HepG2 (cell line): ENCODE data around the gene RNASE8. TPM values are rescaled to one million over a fixed set of nuclear protein-coding genes. Genes with fewer than 3 reads are reported as not detected.

Experiments used
- CBX1 ChIP-seq: IDR thresholded peaks from one replicate; pipeline ENCODE4 v1.6.1; 2016; ENCODE audit warnings: antibody characterized with exemption, low read depth
- CBX5 ChIP-seq: sonication (generic); formaldehyde crosslinking; IDR thresholded peaks from 2 replicates; pipeline ENCODE4 v1.4.0; 2020; ENCODE audit warnings: missing genetic modification reagents, borderline replicate concordance
- CREB3 ChIP-seq: sonication (generic); formaldehyde crosslinking; IDR thresholded peaks from 2 replicates; pipeline ENCODE4 v1.5.0; 2020; ENCODE audit warnings: missing genetic modification reagents
- EED ChIP-seq: sonication (generic); formaldehyde crosslinking; IDR thresholded peaks from 2 replicates; pipeline ENCODE4 v1.5.0; 2020; ENCODE audit warnings: mild to moderate bottlenecking, missing genetic modification reagents
- HNF4A ChIP-seq: sonication (generic); formaldehyde crosslinking; IDR thresholded peaks from 2 replicates; pipeline ENCODE4 v1.4.0; 2020; ENCODE audit warnings: missing genetic modification reagents
- IKZF4 ChIP-seq: sonication (generic); formaldehyde crosslinking; IDR thresholded peaks from 2 replicates; pipeline ENCODE4 v1.5.1; 2020; ENCODE audit warnings: borderline replicate concordance, mild to moderate bottlenecking, low read depth, missing genetic modification reagents; ENCODE audit errors: not compliant biosample characterization
- KAT8 ChIP-seq: IDR thresholded peaks from 2 replicates; pipeline ENCODE4 v1.6.1; 2016; ENCODE audit warnings: missing genetic modification reagents, missing compliant biosample characterization
- KDM4B ChIP-seq: sonication (generic); formaldehyde crosslinking; IDR thresholded peaks from 2 replicates; pipeline ENCODE4 v1.4.0; 2020; ENCODE audit warnings: missing genetic modification reagents
- MBNL3 ChIP-seq: fragments of 250-450 bp; sonication (Bioruptor Pico); conservative IDR thresholded peaks from 2 replicates; pipeline ENCODE4 v1.8.0; 2022; ENCODE audit warnings: mild to moderate bottlenecking, inconsistent platforms
- MED8 ChIP-seq: sonication (generic); formaldehyde crosslinking; IDR thresholded peaks from 2 replicates; pipeline ENCODE4 v1.8.1; 2023; ENCODE audit warnings: mild to moderate bottlenecking, missing genetic modification reagents; ENCODE audit not compliant: insufficient replicate concordance
- PHB2 ChIP-seq: fragments of 450-650 bp; IDR thresholded peaks from 2 replicates; pipeline ENCODE4 v1.6.1; 2018; ENCODE audit not compliant: partially characterized antibody
- PRPF4 ChIP-seq: fragments of 200-400 bp; formaldehyde crosslinking; IDR thresholded peaks from 2 replicates; pipeline ENCODE4 v1.6.1; 2016; ENCODE audit warnings: low read length, low read depth; ENCODE audit not compliant: poor library complexity, severe bottlenecking
- RXRB ChIP-seq: IDR thresholded peaks from 2 replicates; pipeline ENCODE4 v1.6.1; 2016; ENCODE audit warnings: borderline replicate concordance, missing genetic modification reagents, missing compliant biosample characterization
- SIX1 ChIP-seq: sonication (generic); formaldehyde crosslinking; IDR thresholded peaks from 2 replicates; pipeline ENCODE4 v1.4.0; 2020; ENCODE audit warnings: missing genetic modification reagents, borderline replicate concordance
- SOX5 ChIP-seq: IDR thresholded peaks from 2 replicates; pipeline ENCODE4 v1.6.1; 2016; ENCODE audit warnings: borderline replicate concordance
- SP2 ChIP-seq: sonication (generic); formaldehyde crosslinking; IDR thresholded peaks from 2 replicates; pipeline ENCODE4 v1.5.1; 2020; ENCODE audit warnings: mild to moderate bottlenecking, missing genetic modification reagents
- SRY ChIP-seq: sonication (generic); formaldehyde crosslinking; IDR thresholded peaks from 2 replicates; pipeline ENCODE4 v1.8.0; 2022; ENCODE audit warnings: mild to moderate bottlenecking, missing genetic modification reagents
- TEAD2 ChIP-seq: sonication (generic); formaldehyde crosslinking; IDR thresholded peaks from 2 replicates; pipeline ENCODE4 v1.9.0; 2021; ENCODE audit warnings: missing genetic modification reagents
- THAP11 ChIP-seq: IDR thresholded peaks from 2 replicates; pipeline ENCODE4 v1.6.1; 2016; ENCODE audit warnings: missing biosample characterization, missing genetic modification reagents
- ZBTB25 ChIP-seq: IDR thresholded peaks from 2 replicates; pipeline ENCODE4 v1.6.1; 2018; ENCODE audit warnings: missing genetic modification reagents
- ZFAT ChIP-seq: sonication (generic); formaldehyde crosslinking; conservative IDR thresholded peaks from 2 replicates; pipeline ENCODE4 v1.8.1; 2023; ENCODE audit warnings: missing genetic modification reagents, inconsistent platforms
- ZNF17 ChIP-seq: sonication (generic); formaldehyde crosslinking; IDR thresholded peaks from 2 replicates; pipeline ENCODE4 v1.5.0; 2020; ENCODE audit warnings: mild to moderate bottlenecking, missing genetic modification reagents
- ZNF256 ChIP-seq: sonication (generic); formaldehyde crosslinking; conservative IDR thresholded peaks from 2 replicates; pipeline ENCODE4 v1.4.0; 2020; ENCODE audit warnings: missing genetic modification reagents
- ZNF678 ChIP-seq: sonication (generic); formaldehyde crosslinking; IDR thresholded peaks from 2 replicates; pipeline ENCODE4 v1.4.0; 2020; ENCODE audit warnings: mild to moderate bottlenecking, missing genetic modification reagents
- polyA plus RNA-seq, 8 experiments: library from polyadenylated mRNA; depleted of rRNA in 3 of 8; stranded (reverse) in 7 of 8; unstranded in 1 of 8; fragments of >200 nt; fragmentation: Illumina TruSeq in 4 of 8; extraction: Trizol in 4 of 8; gene quantifications; 2 replicates each; pipeline versions ENCODE4 v1.2.1 to v1.2.3, GENCODE V29; 2011 to 2016; ENCODE audit warnings: low read depth in 4 of 8, missing spikeins in 1 of 8, mixed read lengths in 1 of 8; ENCODE audit not compliant: insufficient read depth in 1 of 8
- total RNA-seq, 5 experiments: library from RNA; depleted of rRNA; stranded (reverse); fragments of >200 nt; fragmentation: Illumina TruSeq; extraction: Trizol; gene quantifications; 2 replicates each; pipeline ENCODE4 v1.2.3, GENCODE V29; 2016; ENCODE audit warnings: low read depth in 1 of 5
- TF ChIP-seq, protein P1 (sequence below): IDR thresholded peaks from 2 replicates; pipeline ENCODE4 v1.6.1; 2012; ENCODE audit warnings: inconsistent platforms
- TF ChIP-seq, protein P2 (sequence below): sonication (generic); formaldehyde crosslinking; IDR thresholded peaks from 2 replicates; pipeline ENCODE4 v1.4.0; 2020; ENCODE audit warnings: missing genetic modification reagents, borderline replicate concordance
- TF ChIP-seq, protein P3 (sequence below): sonication (generic); formaldehyde crosslinking; IDR thresholded peaks from 2 replicates; pipeline ENCODE4 v1.4.0; 2020; ENCODE audit warnings: missing genetic modification reagents, borderline replicate concordance

Gene RNASE8
- total and polyA plus RNA-seq, 2 of the 13 experiments (the other 11 are each of a cell fraction or from before 2014, with no cell fraction given) = not detected

- TF ChIP-seq ZBTB25 (CRISPR knock-in tag) (no peak), ZNF256 (CRISPR knock-in tag) (no peak), CBX5 (CRISPR knock-in tag) (no peak), IKZF4 (CRISPR knock-in tag) (no peak), HNF4A (CRISPR knock-in tag) (peak; percentile 36; the same call in 1 of the 2 replicates), SOX5 (no peak), CREB3 (CRISPR knock-in tag) (no peak), TEAD2 (CRISPR knock-in tag) (no peak), PHB2 (no peak), ZNF678 (CRISPR knock-in tag) (no peak), CBX1 (no peak), MBNL3 (CRISPR knock-in tag) (no peak), RXRB (CRISPR knock-in tag) (0 out of 2 replicates have a peak, but pooled peaks have one; percentile 26), PRPF4 (no peak), SRY (CRISPR knock-in tag) (no peak), EED (no peak), KAT8 (peak; percentile 48), MED8 (CRISPR knock-in tag) (no peak), THAP11 (CRISPR knock-in tag) (peak; percentile 51), SP2 (CRISPR knock-in tag) (no peak), KDM4B (CRISPR knock-in tag) (no peak), SIX1 (CRISPR knock-in tag) (no peak), ZNF17 (no peak), ZFAT (CRISPR knock-in tag) (peak; percentile 99)
- TF ChIP-seq, protein P1, sequence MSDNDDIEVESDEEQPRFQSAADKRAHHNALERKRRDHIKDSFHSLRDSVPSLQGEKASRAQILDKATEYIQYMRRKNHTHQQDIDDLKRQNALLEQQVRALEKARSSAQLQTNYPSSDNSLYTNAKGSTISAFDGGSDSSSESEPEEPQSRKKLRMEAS = no peak; the same call in 1 of the 2 replicates
- TF ChIP-seq, protein P2, sequence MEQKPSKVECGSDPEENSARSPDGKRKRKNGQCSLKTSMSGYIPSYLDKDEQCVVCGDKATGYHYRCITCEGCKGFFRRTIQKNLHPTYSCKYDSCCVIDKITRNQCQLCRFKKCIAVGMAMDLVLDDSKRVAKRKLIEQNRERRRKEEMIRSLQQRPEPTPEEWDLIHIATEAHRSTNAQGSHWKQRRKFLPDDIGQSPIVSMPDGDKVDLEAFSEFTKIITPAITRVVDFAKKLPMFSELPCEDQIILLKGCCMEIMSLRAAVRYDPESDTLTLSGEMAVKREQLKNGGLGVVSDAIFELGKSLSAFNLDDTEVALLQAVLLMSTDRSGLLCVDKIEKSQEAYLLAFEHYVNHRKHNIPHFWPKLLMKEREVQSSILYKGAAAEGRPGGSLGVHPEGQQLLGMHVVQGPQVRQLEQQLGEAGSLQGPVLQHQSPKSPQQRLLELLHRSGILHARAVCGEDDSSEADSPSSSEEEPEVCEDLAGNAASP (CRISPR knock-in tag) = no peak
- TF ChIP-seq, protein P3, sequence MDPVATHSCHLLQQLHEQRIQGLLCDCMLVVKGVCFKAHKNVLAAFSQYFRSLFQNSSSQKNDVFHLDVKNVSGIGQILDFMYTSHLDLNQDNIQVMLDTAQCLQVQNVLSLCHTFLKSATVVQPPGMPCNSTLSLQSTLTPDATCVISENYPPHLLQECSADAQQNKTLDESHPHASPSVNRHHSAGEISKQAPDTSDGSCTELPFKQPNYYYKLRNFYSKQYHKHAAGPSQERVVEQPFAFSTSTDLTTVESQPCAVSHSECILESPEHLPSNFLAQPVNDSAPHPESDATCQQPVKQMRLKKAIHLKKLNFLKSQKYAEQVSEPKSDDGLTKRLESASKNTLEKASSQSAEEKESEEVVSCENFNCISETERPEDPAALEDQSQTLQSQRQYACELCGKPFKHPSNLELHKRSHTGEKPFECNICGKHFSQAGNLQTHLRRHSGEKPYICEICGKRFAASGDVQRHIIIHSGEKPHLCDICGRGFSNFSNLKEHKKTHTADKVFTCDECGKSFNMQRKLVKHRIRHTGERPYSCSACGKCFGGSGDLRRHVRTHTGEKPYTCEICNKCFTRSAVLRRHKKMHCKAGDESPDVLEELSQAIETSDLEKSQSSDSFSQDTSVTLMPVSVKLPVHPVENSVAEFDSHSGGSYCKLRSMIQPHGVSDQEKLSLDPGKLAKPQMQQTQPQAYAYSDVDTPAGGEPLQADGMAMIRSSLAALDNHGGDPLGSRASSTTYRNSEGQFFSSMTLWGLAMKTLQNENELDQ = no peak
These were observed 3.2 kb downstream of the RNASE8 start (continued) for GRCh38 chr14:21060614-21061346.
